IMR-90 (cell line): Measurements from ENCODE around the gene SPRED3.

Source experiments
- RAD21 ChIP-seq: IDR thresholded peaks from 2 replicates; pipeline ENCODE4 v1.6.1; 2012; ENCODE audit warnings: low read length, improper control_type of control experiment
- USF2 ChIP-seq: fragments of 150-350 bp; IDR thresholded peaks from 2 replicates; pipeline ENCODE4 v1.6.1; 2017; ENCODE audit warnings: mild to moderate bottlenecking, antibody characterized with exemption, low read length, low read depth
- TF ChIP-seq, protein P1 (sequence below): conservative IDR thresholded peaks from 2 replicates; pipeline ENCODE4 v1.5.1; 2012; ENCODE audit warnings: mild to moderate bottlenecking, low read depth, low read length, improper control_type of control experiment

DNA sequence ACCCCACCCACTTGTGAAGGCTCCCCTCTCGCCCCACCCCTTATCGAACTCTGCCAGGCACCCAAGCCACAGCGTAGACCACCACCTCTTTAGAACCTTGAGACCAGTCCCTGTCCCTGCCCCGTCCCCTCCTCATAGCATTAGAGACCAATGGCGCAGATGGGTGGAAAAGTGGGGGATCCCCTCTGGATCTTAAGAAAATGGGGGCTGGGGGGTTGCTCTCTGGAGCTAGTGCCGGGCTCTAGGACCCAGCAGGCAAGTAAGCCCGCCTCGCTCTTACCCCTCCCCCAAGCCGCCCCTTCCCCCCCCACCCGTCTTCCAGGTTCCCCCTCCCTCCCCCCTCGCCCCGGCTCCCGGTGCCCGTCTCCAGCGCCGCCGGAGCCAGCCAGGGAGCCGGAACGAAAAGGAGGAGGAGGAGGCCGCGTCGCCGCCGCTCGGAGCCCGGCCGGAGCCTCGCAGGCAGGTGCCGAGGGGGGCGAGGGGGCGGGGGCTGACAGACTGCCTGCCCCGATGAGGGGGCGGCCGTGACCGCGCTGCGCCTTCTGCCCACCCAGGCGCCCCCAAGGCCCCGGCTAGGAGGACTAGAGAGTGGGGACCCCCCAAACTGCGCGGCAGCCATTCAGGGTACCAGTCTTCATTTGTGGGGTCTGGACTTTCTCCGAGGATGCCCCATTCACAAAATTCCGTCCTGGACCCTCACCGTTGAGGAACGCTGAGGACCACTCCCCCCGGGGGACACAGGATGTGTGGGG lies at the start of gene SPRED3:
- TF ChIP-seq, protein P1, sequence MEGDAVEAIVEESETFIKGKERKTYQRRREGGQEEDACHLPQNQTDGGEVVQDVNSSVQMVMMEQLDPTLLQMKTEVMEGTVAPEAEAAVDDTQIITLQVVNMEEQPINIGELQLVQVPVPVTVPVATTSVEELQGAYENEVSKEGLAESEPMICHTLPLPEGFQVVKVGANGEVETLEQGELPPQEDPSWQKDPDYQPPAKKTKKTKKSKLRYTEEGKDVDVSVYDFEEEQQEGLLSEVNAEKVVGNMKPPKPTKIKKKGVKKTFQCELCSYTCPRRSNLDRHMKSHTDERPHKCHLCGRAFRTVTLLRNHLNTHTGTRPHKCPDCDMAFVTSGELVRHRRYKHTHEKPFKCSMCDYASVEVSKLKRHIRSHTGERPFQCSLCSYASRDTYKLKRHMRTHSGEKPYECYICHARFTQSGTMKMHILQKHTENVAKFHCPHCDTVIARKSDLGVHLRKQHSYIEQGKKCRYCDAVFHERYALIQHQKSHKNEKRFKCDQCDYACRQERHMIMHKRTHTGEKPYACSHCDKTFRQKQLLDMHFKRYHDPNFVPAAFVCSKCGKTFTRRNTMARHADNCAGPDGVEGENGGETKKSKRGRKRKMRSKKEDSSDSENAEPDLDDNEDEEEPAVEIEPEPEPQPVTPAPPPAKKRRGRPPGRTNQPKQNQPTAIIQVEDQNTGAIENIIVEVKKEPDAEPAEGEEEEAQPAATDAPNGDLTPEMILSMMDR, result no peak
- TF ChIP-seq RAD21 (no peak), USF2 (no peak)
